Measurements from ENCODE around the gene TUBGCP3.

- TF ChIP-seq CTCF (IDR thresholded peaks at IDR 0.05; ENCODE audit: poor library complexity, severe bottlenecking) (no peak), EZH2 (IDR thresholded peaks at IDR 0.05; ENCODE audit: borderline replicate concordance, insufficient read depth, low read length, poor library complexity, severe bottlenecking) (no peak)
Measured at GRCh38 chr13:112627161-112627560, 39.2 kb upstream of the TUBGCP3 start.
